Embryonic facial prominence (tissue), 1 donor: ENCODE data around the gene MED16.
"Not testable (repeated sequence)": the region's sequence is repeated elsewhere in the genome, so short reads cannot be mapped to it uniquely, and the experiment has no call there.

ENCODE experiments used
- DNase-seq: peaks from one replicate; pipeline ENCODE4 v3.0.0-alpha.2; 2016; ENCODE audit errors: extremely low spot score

The MED16 gene

GRCh38 chr19:907183-907853, 14.3 kb upstream of the MED16 start:
- DNase-seq = no peak

GRCh38 chr19:906480-906879, 13.5 kb upstream of the MED16 start:
- no peak for DNase-seq

- no peak for DNase-seq
Observed at GRCh38 chr19:904545-904944, 11.6 kb upstream of the MED16 start.

GRCh38 chr19:903266-903797, 10.3 kb upstream of the MED16 start:
- no peak for DNase-seq

GRCh38 chr19:902446-903226, 9.6 kb upstream of the MED16 start:
- DNase-seq = no peak

- DNase-seq = no peak
Observed at GRCh38 chr19:902093-902370, 9.0 kb upstream of the MED16 start.

GRCh38 chr19:901216-902092, 8.5 kb upstream of the MED16 start:
- DNase-seq = no peak

GRCh38 chr19:900302-901111, 7.5 kb upstream of the MED16 start:
- DNase-seq = no peak

- DNase-seq = no peak
Observed at GRCh38 chr19:900043-900301, 7.0 kb upstream of the MED16 start.

- DNase-seq = no peak
Observed at GRCh38 chr19:899336-900042, 6.5 kb upstream of the MED16 start.

- no peak for DNase-seq
Observed at GRCh38 chr19:898663-899062, 5.7 kb upstream of the MED16 start.

- DNase-seq = no peak
Observed at GRCh38 chr19:897442-898039, 4.6 kb upstream of the MED16 start.

- DNase-seq = no peak
Observed at GRCh38 chr19:896999-897398, 4.0 kb upstream of the MED16 start.

- DNase-seq = no peak
Observed at GRCh38 chr19:896434-896833, 3.4 kb upstream of the MED16 start.

GRCh38 chr19:892243-892893, 619 bp downstream of the MED16 start:
- no peak for DNase-seq

- DNase-seq = not testable (repeated sequence)
Observed at GRCh38 chr19:891421-892200, 1.4 kb downstream of the MED16 start.

- no peak for DNase-seq
Observed at GRCh38 chr19:890831-891230, 2.2 kb downstream of the MED16 start.

GRCh38 chr19:889662-890295, 3.2 kb downstream of the MED16 start:
- DNase-seq = no peak
